22Rv1 (cell line): ENCODE measurements around the gene RNU6-1.

ENCODE experiments used
- H3K27ac ChIP-seq: fragments of 450-650 bp; 2 replicates; pipeline ENCODE4 v1.5.1; 2017
- CTCF ChIP-seq: fragments of 450-650 bp; IDR thresholded peaks from 2 replicates; pipeline ENCODE4 v1.5.1; 2017; ENCODE audit warnings: mild to moderate bottlenecking
- ZFX ChIP-seq: fragments of 450-650 bp; IDR thresholded peaks from 2 replicates; pipeline ENCODE4 v1.6.1; 2017; ENCODE audit warnings: antibody characterized with exemption, borderline replicate concordance

Gene RNU6-1

GRCh38 chr15:67839929-67840748, at the start of gene RNU6-1:
TSS of gene RNU6-1 (minus strand) at chr15:67840045.
- H3K27ac ChIP-seq, result peak within 1 kb of the TSS; percentile 70
- TF ChIP-seq ZFX (no peak), CTCF (no peak)

- no peak for TF ChIP-seq ZFX
- TF ChIP-seq CTCF, result no peak
- H3K27ac ChIP-seq, result no peak overlapping the region
Measured at GRCh38 chr15:67887776-67888175, 47.9 kb upstream of the RNU6-1 start.

- no peak for TF ChIP-seq CTCF
- no peak for TF ChIP-seq ZFX
- no peak overlapping the region for H3K27ac ChIP-seq
Measured at GRCh38 chr15:67885861-67886260, 46.0 kb upstream of the RNU6-1 start.

- TF ChIP-seq CTCF (no peak), ZFX (no peak)
- peak overlapping the region; percentile 38; the same call in 1 of the 2 replicates for H3K27ac ChIP-seq
Measured at GRCh38 chr15:67885175-67885523, 45.3 kb upstream of the RNU6-1 start.

- no peak for TF ChIP-seq ZFX
- TF ChIP-seq CTCF, result no peak
- H3K27ac ChIP-seq, result peak overlapping the region; percentile 38; the same call in 1 of the 2 replicates
Measured at GRCh38 chr15:67884514-67885174, 44.8 kb upstream of the RNU6-1 start.

GRCh38 chr15:67884009-67884408, 44.2 kb upstream of the RNU6-1 start:
- H3K27ac ChIP-seq, result no peak overlapping the region
- TF ChIP-seq ZFX (no peak), CTCF (no peak)

- TF ChIP-seq CTCF, result no peak
- no peak for TF ChIP-seq ZFX
- no peak overlapping the region for H3K27ac ChIP-seq
Measured at GRCh38 chr15:67883234-67883773, 43.5 kb upstream of the RNU6-1 start.
